AG10803 (cell line): ENCODE results near the gene VSIG8.

Source experiments
- DNase-seq: peaks from one replicate; pipeline ENCODE4 v3.0.0; 2010; ENCODE audit warnings: low read depth
- H3K4me3 ChIP-seq: 2 replicates; pipeline ENCODE4 v1.5.1; 2011; ENCODE audit warnings: mild to moderate bottlenecking, low read length, control low read depth
- TF ChIP-seq, protein P1 (sequence below): conservative IDR thresholded peaks from 2 replicates; pipeline ENCODE4 v1.5.1; 2011; ENCODE audit warnings: mild to moderate bottlenecking, low read length, control low read depth, inconsistent platforms

Gene VSIG8

DNA sequence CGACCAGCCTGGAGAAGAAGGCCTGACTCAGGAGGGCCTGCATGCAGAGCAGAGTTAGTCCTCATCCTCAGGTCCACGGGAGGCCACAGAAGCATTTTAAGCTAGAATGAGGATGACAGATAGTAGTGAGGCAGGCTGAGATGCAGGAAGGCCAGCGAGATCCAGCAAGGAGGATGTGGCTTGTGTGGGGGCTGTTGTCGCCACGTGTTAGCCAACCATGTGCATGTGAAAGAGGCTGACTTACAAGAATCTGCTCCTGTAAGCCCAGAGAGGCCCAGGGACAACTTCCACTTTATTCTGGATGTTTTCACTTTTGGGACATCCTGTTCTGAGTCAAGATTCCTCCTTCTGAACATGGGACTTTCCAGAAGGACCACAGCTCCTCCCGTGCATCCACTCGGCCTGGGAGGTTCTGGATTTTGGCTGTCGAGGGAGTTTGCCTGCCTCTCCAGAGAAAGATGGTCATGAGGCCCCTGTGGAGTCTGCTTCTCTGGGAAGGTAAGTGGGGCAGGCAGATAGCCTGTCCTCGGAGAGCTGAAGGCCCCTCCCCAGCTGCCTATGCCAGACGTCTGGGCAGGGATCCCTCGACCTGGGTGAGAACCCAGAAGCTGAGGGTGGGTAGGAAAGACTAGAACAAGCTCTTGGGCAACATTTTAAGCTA is 35.9 kb downstream of the VSIG8 start, which contains the start of gene SLAMF8:
TSS of gene SLAMF8 (plus strand) at position 433 of the 661 bp plus-strand sequence. CDS start at position 459, 26 bp downstream.
- TF ChIP-seq, protein P1, sequence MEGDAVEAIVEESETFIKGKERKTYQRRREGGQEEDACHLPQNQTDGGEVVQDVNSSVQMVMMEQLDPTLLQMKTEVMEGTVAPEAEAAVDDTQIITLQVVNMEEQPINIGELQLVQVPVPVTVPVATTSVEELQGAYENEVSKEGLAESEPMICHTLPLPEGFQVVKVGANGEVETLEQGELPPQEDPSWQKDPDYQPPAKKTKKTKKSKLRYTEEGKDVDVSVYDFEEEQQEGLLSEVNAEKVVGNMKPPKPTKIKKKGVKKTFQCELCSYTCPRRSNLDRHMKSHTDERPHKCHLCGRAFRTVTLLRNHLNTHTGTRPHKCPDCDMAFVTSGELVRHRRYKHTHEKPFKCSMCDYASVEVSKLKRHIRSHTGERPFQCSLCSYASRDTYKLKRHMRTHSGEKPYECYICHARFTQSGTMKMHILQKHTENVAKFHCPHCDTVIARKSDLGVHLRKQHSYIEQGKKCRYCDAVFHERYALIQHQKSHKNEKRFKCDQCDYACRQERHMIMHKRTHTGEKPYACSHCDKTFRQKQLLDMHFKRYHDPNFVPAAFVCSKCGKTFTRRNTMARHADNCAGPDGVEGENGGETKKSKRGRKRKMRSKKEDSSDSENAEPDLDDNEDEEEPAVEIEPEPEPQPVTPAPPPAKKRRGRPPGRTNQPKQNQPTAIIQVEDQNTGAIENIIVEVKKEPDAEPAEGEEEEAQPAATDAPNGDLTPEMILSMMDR, result no peak
- peak; percentile 41 for DNase-seq
- H3K4me3 ChIP-seq, result no peak within 1 kb of the TSS

DNA sequence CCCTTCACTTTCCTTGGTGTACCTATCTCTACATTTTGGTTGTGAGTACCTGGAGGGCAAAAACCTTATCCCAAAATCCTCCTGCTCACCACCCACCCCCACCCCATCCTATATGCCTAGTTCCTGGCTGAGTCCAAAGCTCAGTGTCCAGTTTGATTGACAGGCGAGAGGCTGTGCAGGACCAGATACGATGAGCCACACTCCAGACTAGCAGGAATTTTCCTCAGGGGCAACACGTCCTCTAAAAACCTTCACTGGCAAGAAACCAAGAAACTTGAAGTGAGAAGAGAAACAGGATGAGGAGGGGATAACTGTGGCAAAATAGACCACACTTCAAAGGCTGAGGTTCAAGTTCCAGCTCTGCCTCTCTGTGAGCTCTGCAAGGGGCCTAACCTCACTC is 36.9 kb downstream of the VSIG8 start:
- DNase-seq, result no peak
- no peak overlapping the region for H3K4me3 ChIP-seq
- TF ChIP-seq, protein P1, result no peak

DNA sequence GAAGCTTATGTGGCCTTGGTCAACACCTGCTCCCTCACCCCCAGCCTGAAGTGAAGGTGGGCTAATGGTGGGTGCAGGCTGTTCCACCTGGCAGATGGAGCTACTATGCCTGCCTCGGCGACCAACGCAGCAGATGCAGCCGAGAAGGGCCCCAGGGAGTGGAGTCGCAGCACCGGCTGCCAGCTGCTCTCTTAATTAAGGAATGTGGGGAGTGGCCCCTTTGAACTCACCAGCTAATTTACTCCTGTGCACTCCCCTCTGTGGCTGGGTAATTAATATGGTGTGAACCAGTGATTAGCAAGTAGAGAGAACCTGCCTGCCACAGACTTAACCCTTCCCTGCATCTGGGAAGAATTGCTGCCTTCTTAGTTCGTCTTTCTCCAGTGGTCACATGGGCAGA is 39.1 kb downstream of the VSIG8 start:
- DNase-seq, result no peak
- TF ChIP-seq, protein P1, result no peak
- no peak overlapping the region for H3K4me3 ChIP-seq

DNA sequence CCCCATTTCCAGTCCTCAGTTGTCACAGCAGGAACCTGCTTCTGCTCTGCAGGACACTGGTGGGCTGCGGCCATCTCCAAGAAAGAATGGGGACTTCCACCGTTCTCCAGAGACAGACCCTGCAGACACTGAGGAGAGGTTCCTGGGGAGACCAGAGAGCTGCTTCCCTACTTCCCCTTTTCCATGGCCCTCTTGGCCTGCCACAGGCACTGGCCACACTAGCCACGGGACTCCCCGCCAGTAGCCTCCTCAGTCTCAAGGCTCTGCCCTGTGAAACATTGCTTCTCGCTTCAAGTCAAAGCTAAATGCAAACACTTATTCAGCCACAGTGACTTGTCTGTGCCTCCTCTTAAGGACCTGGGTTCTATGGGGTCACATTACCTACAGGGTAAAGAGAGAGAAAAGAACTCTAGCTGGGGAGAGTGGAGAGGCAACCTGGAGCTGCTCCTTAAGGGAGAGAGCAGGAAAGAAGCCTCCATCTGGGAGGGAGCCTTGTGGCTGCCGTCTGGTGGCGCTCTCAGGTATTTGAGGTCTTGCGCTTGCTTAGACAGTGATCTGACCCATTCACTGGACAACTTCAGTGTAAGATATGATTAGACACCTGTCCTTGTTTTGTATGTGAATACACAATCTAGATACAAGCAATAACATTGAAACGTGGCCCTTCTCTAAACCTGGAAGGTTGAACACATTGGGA is 41.1 kb downstream of the VSIG8 start:
- no peak overlapping the region for H3K4me3 ChIP-seq
- TF ChIP-seq, protein P1, result peak; percentile 72
- peak; percentile 52 for DNase-seq

DNA sequence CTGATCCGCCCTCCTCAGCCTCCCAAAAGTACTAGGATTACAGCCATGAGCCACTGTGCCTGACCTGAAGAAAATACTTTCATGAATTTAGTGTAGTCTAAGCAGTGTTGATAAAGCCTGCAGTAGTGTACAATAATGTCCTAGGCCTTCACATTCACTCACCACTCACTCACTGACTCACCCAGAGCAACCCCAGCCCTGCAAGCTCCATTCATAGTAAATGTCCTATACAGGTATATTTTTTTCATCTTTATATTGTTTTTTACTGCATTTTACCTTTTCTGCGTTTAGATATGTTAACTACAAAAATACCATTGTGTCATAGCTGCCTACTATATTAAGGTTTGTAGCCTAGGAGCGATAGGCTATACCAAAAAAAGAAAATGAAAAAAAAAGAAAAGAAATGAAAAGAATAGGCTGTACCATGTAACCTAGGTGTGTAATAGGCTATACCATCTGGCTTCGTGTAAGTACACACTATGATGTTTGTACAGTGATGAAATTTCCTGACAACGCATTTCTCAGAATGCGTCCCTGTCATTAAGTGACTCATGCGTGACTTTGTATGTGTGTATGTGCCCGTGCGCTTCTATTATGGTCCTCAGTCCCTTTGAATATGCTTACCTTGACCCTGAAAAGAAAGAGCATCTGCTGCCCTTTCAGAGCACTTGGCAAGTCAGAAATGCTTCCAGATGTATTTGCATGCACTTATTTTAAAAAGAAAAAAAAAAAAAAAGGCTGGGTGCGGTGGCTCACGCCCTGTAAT is 45.0 kb downstream of the VSIG8 start:
- DNase-seq, result no peak

DNA sequence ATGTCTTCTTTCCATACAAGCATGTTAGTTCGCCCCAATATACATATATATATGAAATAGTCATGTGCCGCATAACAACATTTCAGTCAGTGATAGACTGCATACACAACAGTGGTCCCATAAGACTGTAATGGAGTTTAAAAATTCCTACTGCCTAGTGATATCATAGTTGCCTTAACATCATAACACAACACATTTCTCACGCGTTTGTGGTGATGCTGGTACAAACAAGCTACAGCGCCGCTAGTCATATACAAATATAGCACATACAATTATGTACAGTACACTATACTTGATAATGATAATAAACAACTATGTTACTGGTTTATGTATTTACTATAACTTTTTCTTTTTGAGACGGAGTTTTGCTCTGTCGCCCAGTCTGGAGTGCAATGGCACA is 46.5 kb downstream of the VSIG8 start:
- no peak overlapping the region for H3K4me3 ChIP-seq
- TF ChIP-seq, protein P1, result no peak
- DNase-seq, result no peak

More for the DNA sequence above, 45.0 kb downstream of the VSIG8 start:
- TF ChIP-seq, protein P1, result no peak
- no peak overlapping the region for H3K4me3 ChIP-seq
